Posterior vena cava (tissue), 2 donors: ENCODE results near the gene BCKDK. TPM values are rescaled to one million over a fixed set of nuclear protein-coding genes. Genes with fewer than 3 reads are reported as not detected.
"Not testable (repeated sequence)": the region's sequence is repeated elsewhere in the genome, so short reads cannot be mapped to it uniquely, and the experiment has no call there.

Experiments used
- DNase-seq: peaks from one replicate; pipeline ENCODE4 v3.0.0-alpha.2; 2020; ENCODE audit warnings: low spot score
- intact Hi-C, 2 donors: fragments of 100-400 bp; cut with DNase I; formaldehyde crosslinking; loops; one replicate each; pipeline versions ENCODE4 v1.14.1 to v1.14.2; 2022 to 2023
- total RNA-seq, 2 donors: library from RNA; stranded (reverse); fragmentation: NEBNext Ultra II Directional; extraction: Animal tissue kit (Norgen Biotek cat#: 25700); gene quantifications; one replicate each; pipeline ENCODE4 v1.2.1, GENCODE V29; 2021
- donor health status: DM: yes; HTN: yes; CAD: no.
- donor health status: DM: yes; HTN: yes; CAD: no.

The BCKDK gene
- total RNA-seq, 2 donors from 2014 or later = 29.8 to 30.6 TPM

DNA sequence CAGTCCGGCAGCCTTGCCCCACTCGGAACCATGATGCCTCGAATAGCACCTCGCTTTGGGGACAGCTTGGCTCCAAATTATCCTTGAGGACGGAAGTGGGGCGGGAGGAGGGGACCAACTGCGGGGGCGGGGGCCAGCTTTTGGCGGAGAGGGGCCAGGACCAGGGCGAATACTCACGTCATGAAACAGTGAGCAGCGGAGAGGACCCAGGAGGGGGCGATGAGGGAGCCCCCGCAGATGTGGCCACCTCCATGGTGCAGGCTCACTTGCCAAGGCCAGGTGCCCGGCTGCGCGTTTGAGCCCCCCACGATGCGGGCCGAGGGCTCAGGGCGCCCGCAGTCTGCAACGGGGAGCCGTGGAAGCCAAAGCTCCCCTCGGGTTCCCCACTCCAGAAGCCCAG is 40.7 kb downstream of the BCKDK start:
- DNase-seq = no peak
- intact Hi-C loops = no loop called here

DNA sequence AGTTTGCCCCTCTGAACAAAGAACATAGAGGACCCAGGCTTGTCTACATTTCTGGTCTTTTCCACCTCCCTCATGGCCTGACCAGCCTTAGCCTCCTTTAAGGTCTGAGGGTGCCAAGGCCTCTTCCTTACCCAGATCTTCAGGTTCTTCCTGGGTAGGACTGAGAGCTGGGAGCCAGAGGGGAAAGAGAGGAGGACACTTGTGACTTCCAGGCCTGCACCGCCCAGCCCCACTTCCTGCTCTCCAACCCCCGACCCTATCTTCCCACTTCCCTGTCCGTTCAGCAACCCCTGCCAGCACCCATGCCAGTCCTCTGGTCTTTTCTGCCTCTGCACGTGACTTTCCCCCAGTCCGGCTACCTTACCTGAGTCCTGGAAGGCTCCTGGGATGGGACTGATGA is 41.1 kb downstream of the BCKDK start:
- intact Hi-C loops = no loop called here
- no peak for DNase-seq

DNA sequence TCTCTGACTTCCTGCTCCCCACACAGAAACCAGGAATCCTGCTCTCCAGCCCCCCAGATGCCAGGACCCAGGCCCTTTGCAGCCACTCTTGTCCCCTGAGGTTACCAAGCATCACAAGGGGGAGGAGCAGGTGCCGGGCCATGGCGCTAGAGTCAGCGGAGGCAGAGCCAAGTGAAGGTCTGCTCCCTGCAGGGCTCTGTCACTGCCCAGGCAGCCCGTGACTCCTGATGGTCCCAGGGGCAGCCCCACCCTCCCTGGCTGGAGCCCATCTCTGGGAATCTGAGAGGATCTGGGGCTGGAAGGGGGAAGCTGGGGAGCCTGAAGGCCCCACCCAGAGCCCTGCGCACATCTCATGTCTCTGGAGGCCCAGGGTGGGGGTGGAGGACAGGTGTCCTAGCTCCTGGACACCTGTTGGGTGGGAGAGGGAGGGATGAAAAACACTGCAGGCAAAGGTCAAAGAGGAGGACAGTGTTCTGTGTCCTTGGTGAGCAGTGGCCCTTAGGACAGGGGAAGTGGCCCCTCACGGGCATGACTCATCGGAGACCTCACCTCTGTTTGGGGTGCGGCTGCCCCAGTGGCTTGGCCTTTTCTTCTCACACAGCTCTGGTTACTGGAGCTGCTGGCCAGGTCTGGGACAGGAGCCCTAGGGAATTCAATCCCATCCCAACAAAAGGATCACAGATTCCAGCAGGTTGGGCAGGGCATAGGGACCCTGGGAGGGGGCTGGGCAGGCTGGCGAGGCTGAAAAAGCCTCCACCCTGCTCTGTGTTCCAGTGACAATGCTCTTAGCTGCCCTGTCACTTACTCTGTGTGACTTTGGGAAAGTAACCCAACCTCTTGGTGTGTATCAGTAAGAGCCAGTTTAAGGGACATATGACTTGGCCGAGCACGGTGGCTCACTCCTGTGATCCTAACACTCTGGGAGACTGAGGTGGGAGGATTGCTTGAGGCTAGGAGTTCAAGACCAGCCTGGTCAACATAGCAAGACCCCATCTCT is 42.0 kb downstream of the BCKDK start, which contains the start of gene PRSS36:
PRSS36 (minus strand) TSS at position 173 of the 997 bp plus-strand sequence; CDS start at position 142, 31 bp downstream.
- intact Hi-C loops = no loop called here
- DNase-seq = no peak

DNA sequence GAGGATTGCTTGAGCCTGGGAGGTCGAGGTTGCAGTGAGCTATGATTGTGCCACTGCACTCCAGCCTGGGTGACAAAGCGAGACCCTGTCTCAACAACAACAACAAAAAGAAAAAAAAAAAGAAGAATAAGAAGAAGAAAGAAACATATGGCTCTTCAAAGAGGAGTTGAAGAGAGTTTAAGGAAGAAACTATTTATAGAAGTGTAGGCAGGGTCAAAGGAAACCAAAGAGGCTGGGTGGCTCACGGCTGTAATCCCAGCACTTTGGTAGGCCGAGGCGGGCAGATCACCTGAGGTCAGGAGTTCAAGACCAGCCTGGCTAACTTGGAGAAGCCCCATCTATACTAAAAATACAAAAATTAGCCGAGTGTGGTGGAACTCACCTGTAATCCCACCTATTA is 42.8 kb downstream of the BCKDK start:
- DNase-seq, intact Hi-C loops: not testable (repeated sequence)

DNA sequence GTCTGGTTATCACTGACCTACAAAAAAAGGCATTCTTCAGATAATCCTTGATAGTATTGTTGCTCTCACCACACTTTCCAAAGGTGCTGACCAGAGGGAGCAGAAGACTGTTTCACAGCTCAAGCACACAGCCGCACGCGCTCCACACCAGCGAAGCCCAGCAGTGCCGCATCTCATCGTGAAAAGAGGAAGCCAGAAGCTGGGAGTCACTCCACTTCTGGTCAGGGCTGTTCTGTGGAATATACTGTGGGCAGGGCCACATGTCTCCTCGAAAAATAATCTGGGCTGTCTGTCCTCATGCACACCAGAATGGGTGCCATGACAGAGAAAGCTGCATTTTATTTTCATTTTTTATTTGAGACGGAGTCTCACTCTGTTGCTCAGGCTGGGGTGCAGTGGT is 49.0 kb downstream of the BCKDK start:
- peak; percentile 83 for DNase-seq
- intact Hi-C loops = no loop called here

Other genes starting within 250 kb of the BCKDK start
- gene BCL7C, start 214.3 kb upstream of the BCKDK start, total RNA-seq = 10 to 100 TPM; 33.6 to 36.3 TPM
- 1 to 10 TPM; 5.0 to 5.2 TPM for gene CTF1, start 211.8 kb upstream of the BCKDK start, total RNA-seq
- 10 to 100 TPM; 13.7 to 14.5 TPM for gene FBXL19, start 184.8 kb upstream of the BCKDK start, total RNA-seq
- 10 to 100 TPM; 11.0 to 17.5 TPM for gene ORAI3, start 159.3 kb upstream of the BCKDK start, total RNA-seq
- 10 to 100 TPM; 11.8 to 17.7 TPM for gene SETD1A, start 150.6 kb upstream of the BCKDK start, total RNA-seq
- gene HSD3B7, start 123.2 kb upstream of the BCKDK start, total RNA-seq = 10 to 100 TPM; 38.5 to 39.2 TPM
- 1 to 10 TPM in 1 of 2 donors, under 1 TPM in 1; 0.95 to 1.1 TPM for gene STX1B, start 97.7 kb upstream of the BCKDK start, total RNA-seq
- 10 to 100 TPM; 54.4 to 75.4 TPM for gene STX4, start 74.8 kb upstream of the BCKDK start, total RNA-seq
- 10 to 100 TPM; 12.1 to 14.6 TPM for gene ZNF668, start 34.1 kb upstream of the BCKDK start, total RNA-seq
- gene ZNF646, start 34.0 kb upstream of the BCKDK start, total RNA-seq = 10 to 100 TPM; 10.1 to 11.7 TPM
- gene PRSS53, start 19.4 kb upstream of the BCKDK start, total RNA-seq = 1 to 10 TPM; 1.5 to 3.5 TPM
- 100 to 1,000 TPM in 1 of 2 donors, 10 to 100 TPM in 1; 77.8 to 113 TPM for gene VKORC1, start 13.6 kb upstream of the BCKDK start, total RNA-seq
- gene KAT8, start 9.3 kb downstream of the BCKDK start, total RNA-seq = 10 to 100 TPM; 49.9 to 51.3 TPM
- gene PRSS8, start 27.3 kb downstream of the BCKDK start, total RNA-seq = under 1 TPM in 1 of 2 donors, not detected in 1; 0.23 TPM
- 1 to 10 TPM; 2.9 to 5.2 TPM for gene PRSS36, start 41.7 kb downstream of the BCKDK start, total RNA-seq
- gene FUS, start 71.8 kb downstream of the BCKDK start, total RNA-seq = 100 to 1,000 TPM; 168 to 208 TPM
- 10 to 100 TPM; 13.0 to 23.9 TPM for gene PYCARD, start 94.4 kb downstream of the BCKDK start, total RNA-seq
- gene TRIM72, start 105.7 kb downstream of the BCKDK start, total RNA-seq = under 1 TPM; 0.05 to 0.10 TPM
- not detected for gene PYDC1, start 108.7 kb downstream of the BCKDK start, total RNA-seq
- gene ITGAM, start 151.6 kb downstream of the BCKDK start, total RNA-seq = 10 to 100 TPM; 12.3 to 35.7 TPM
- gene ITGAX, start 246.8 kb downstream of the BCKDK start, total RNA-seq = 10 to 100 TPM; 13.4 to 15.2 TPM